PFSK-1 (cell line): ENCODE measurements around the gene SOS2.

Experiments
- FOXP2 ChIP-seq: optimal IDR thresholded peaks from 2 replicates; pipeline ENCODE3; 2011; ENCODE audit warnings: borderline replicate concordance, control low read depth, inconsistent platforms; ENCODE audit not compliant: insufficient read depth; ENCODE audit errors: extremely low read length, extremely low read depth
- POLR2AphosphoS5 ChIP-seq: IDR thresholded peaks from 2 replicates; pipeline ENCODE4 v1.6.1; 2012; ENCODE audit warnings: low read depth, mild to moderate bottlenecking, control low read depth, low read length, moderate library complexity
- SIN3A ChIP-seq: IDR thresholded peaks from 2 replicates; pipeline ENCODE4 v1.6.1; 2012; ENCODE audit warnings: mild to moderate bottlenecking, low read length, moderate library complexity, borderline replicate concordance; ENCODE audit not compliant: insufficient read depth
- TAF1 ChIP-seq: IDR thresholded peaks from 2 replicates; pipeline ENCODE4 v1.6.1; 2012; ENCODE audit warnings: low read length, control low read depth, borderline replicate concordance; ENCODE audit not compliant: insufficient read depth
- TF ChIP-seq, protein P1 (sequence below), 2 experiments: IDR thresholded peaks; 2 replicates each; pipeline versions ENCODE4 v1.6.1 to v1.8.0; 2011 to 2012; ENCODE audit warnings: low read depth in 2 of 2, low read length in 2 of 2, control low read depth in 1 of 2, inconsistent platforms in 1 of 2, mild to moderate bottlenecking in 1 of 2, moderate library complexity in 1 of 2; ENCODE audit not compliant: insufficient read depth in 1 of 2

SOS2 gene

DNA sequence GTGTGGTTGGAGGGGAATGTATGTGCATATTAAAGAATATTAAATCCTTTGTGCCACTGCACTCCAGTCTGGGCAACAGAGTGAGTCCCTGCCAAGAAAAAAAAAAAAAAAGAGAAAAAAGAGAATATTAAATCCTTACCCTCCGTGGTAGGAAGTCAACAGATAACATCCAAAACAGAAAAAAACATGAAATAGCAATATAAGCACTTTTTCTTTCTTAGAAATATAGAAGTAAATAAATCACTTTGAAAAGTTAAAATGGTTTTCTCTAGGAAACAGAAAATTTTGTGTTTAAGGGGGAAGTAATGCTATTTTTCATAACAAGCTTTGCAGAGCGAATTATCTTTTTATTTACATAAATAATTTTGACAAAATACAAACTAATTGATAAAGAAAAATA is 17.6 kb downstream of the SOS2 start:
- TF ChIP-seq, protein P1, sequence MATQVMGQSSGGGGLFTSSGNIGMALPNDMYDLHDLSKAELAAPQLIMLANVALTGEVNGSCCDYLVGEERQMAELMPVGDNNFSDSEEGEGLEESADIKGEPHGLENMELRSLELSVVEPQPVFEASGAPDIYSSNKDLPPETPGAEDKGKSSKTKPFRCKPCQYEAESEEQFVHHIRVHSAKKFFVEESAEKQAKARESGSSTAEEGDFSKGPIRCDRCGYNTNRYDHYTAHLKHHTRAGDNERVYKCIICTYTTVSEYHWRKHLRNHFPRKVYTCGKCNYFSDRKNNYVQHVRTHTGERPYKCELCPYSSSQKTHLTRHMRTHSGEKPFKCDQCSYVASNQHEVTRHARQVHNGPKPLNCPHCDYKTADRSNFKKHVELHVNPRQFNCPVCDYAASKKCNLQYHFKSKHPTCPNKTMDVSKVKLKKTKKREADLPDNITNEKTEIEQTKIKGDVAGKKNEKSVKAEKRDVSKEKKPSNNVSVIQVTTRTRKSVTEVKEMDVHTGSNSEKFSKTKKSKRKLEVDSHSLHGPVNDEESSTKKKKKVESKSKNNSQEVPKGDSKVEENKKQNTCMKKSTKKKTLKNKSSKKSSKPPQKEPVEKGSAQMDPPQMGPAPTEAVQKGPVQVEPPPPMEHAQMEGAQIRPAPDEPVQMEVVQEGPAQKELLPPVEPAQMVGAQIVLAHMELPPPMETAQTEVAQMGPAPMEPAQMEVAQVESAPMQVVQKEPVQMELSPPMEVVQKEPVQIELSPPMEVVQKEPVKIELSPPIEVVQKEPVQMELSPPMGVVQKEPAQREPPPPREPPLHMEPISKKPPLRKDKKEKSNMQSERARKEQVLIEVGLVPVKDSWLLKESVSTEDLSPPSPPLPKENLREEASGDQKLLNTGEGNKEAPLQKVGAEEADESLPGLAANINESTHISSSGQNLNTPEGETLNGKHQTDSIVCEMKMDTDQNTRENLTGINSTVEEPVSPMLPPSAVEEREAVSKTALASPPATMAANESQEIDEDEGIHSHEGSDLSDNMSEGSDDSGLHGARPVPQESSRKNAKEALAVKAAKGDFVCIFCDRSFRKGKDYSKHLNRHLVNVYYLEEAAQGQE (IDR thresholded peaks at IDR 0.05; ENCODE audit: insufficient read depth in 1 of 2, low read depth in 2 of 2, low read length in 2 of 2), result no peak
- TF ChIP-seq SIN3A, result no peak
- TF ChIP-seq POLR2AphosphoS5, result no peak
- TF ChIP-seq TAF1, result no peak
- TF ChIP-seq FOXP2, result no peak

DNA sequence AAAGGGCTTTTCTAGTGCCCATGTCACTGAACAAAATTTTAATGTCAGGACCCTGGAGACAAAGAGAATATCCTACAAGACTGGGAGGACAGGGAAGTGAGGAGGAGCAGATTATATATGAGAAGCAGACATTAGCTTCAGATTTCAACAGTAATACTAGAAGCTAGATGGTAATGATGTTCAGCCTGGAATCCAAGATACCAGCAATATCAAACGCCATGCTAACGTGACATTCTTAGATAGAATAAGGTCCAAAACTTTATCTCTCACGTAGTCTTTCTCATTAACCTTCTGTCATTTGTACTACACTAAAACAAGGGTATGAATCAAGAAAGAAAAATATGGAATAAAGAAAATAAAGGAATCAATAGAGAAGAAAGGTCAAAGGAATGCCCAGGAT is 18.7 kb downstream of the SOS2 start:
- TF ChIP-seq, protein P1 (IDR thresholded peaks at IDR 0.05; ENCODE audit: insufficient read depth in 1 of 2, low read depth in 2 of 2, low read length in 2 of 2), result no peak
- TF ChIP-seq SIN3A (no peak), FOXP2 (no peak), POLR2AphosphoS5 (no peak), TAF1 (no peak)

DNA sequence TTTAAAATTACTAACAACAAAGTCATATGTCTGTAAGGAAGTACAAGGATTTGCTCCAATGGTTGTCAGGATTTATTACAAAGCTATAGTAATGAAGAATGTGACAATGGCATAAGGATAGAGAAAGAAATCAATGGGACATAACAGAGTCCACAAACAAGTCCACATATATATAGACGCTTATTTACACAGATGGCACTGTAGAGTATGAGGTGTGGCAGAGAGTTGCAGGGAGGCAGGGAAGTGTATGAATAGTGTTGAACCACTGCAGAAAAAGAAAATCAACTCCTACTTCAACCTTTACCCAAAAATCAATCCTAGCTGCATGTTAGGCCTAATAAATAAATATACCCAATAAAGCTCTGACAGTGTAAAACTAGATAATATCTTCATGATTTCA is 21.3 kb downstream of the SOS2 start:
- TF ChIP-seq, protein P1 (IDR thresholded peaks at IDR 0.05; ENCODE audit: insufficient read depth in 1 of 2, low read depth in 2 of 2, low read length in 2 of 2), result no peak
- TF ChIP-seq POLR2AphosphoS5, result no peak
- TF ChIP-seq FOXP2, result no peak
- TF ChIP-seq TAF1, result no peak
- TF ChIP-seq SIN3A, result no peak

DNA sequence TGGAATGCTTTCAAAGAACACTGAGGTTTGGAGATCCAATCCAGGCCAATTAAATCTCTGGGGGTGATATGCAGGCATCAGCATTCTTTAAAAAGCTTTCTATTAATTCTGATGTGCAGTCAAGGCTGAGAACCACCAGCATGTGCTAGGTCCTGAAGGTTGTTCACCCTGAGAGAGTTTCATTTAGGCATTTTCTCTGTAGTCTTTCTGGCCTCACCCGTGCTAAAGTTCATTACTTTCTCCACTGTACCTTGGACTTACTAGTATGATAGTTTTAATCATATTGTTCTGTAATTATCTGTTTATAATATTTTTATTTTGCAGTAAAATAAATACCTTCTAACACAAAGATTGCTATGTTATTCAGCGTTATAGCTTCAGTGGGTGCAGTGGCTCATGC is 32.9 kb downstream of the SOS2 start:
- TF ChIP-seq SIN3A (no peak), POLR2AphosphoS5 (no peak), TAF1 (no peak), FOXP2 (no peak)
- TF ChIP-seq, protein P1 (IDR thresholded peaks at IDR 0.05; ENCODE audit: insufficient read depth in 1 of 2, low read depth in 2 of 2, low read length in 2 of 2), result no peak

DNA sequence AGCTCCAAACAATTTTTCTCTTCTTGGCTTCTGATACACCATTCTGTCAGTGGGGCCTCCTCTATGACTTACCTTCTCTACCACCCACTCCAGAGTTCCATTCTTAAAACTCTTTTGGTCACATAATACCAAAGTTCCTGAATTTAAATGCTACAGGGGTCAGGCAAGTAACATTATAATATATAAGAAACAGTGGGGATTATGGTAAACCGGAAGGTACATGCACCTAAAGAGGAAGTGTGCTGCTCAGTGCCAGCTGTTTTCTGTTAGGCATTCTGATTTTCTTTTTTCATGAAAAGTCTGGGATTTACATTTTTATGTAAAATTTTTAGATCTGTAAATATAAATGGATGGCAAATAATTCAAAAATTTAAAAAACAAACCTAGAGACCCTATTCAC is 39.9 kb downstream of the SOS2 start:
- TF ChIP-seq, protein P1 (IDR thresholded peaks at IDR 0.05; ENCODE audit: insufficient read depth in 1 of 2, low read depth in 2 of 2, low read length in 2 of 2), result no peak
- TF ChIP-seq POLR2AphosphoS5, result no peak
- TF ChIP-seq SIN3A, result no peak
- TF ChIP-seq FOXP2, result no peak
